D721Med (cell line): ENCODE results near the gene IL37.

ENCODE experiments used
- DNase-seq: peaks from one replicate; pipeline ENCODE4 v3.0.0; 2011; ENCODE audit warnings: low spot score; ENCODE audit not compliant: insufficient read length
- FAIRE-seq: peaks from 2 replicates; lab custom pipeline; 2011; peaks lifted over from hg19 to GRCh38; lab: Jason Lieb, UNC
- TF ChIP-seq, protein P1 (sequence below): IDR thresholded peaks from 2 replicates; pipeline ENCODE4 v1.5.1; 2012; ENCODE audit warnings: mild to moderate bottlenecking, control low read depth; ENCODE audit not compliant: insufficient read depth; ENCODE audit errors: missing control alignments

The IL37 gene, protein sequence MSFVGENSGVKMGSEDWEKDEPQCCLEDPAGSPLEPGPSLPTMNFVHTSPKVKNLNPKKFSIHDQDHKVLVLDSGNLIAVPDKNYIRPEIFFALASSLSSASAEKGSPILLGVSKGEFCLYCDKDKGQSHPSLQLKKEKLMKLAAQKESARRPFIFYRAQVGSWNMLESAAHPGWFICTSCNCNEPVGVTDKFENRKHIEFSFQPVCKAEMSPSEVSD

DNA sequence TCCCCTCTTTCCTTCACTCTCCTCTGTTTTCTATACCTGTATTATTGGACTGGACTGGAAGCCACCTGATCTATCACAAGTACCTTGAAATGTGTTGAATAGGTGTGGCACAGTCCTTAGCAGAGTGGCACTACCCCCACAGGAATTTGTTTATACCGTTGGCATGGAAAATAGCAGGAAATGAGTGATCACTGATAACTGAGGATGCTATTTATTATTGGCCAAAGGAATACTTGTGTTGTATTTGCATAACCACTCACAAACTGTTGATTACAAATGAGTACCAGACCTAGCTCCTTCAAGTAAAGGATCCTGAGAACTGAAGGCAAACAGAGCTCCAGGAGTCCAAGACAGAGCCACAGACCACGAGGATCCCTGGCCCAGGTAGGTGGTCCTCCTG lies at the start of gene IL37:
TSS of gene IL37 (plus strand) at position 301 of the 400 bp plus-strand sequence. CDS start 1,848 bp downstream, outside the sequence.
- TF ChIP-seq, protein P1, sequence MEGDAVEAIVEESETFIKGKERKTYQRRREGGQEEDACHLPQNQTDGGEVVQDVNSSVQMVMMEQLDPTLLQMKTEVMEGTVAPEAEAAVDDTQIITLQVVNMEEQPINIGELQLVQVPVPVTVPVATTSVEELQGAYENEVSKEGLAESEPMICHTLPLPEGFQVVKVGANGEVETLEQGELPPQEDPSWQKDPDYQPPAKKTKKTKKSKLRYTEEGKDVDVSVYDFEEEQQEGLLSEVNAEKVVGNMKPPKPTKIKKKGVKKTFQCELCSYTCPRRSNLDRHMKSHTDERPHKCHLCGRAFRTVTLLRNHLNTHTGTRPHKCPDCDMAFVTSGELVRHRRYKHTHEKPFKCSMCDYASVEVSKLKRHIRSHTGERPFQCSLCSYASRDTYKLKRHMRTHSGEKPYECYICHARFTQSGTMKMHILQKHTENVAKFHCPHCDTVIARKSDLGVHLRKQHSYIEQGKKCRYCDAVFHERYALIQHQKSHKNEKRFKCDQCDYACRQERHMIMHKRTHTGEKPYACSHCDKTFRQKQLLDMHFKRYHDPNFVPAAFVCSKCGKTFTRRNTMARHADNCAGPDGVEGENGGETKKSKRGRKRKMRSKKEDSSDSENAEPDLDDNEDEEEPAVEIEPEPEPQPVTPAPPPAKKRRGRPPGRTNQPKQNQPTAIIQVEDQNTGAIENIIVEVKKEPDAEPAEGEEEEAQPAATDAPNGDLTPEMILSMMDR, result no peak
- DNase-seq (no peak), FAIRE-seq (no peak)

GRCh38 chr2:112864072-112864471 lies 46.9 kb upstream of the IL37 start:
- DNase-seq (no peak), FAIRE-seq (no peak)
- TF ChIP-seq, protein P1, result no peak

DNA sequence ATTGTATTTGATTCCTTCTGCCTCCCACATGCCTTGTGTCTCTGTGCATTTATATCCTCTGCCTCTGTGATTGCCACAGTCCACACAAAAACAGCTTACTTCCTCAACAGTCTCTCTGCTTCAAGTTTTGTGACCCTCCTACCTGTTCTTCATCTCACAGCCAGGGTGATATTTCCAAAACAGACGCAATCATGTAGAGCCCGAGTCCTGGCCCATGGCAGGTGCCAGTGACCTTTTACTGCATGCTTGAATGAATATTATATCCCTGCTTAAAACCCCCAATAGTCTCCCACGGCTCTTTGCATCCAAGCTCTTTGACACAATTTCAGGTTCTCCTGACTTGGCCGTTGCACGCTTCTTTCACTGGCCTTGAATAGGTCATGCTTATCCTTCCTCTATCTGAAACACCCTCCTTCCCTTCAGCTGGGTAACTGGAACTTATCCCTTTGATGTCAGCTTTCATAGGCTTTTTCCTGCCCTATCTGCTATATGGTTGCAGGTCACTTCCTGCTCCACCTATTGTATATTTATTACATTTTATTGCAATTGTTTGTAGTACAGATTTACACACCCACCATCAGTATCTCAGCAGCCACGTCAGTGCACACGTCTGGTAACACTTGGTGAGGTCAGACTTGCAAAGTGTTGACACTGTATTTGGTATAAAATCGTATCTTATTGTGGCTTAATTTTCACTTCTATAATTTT lies 44.7 kb upstream of the IL37 start:
- FAIRE-seq (no peak), DNase-seq (no peak)
- TF ChIP-seq, protein P1, result no peak

GRCh38 chr2:112867701-112868631 lies 43.0 kb upstream of the IL37 start:
- TF ChIP-seq, protein P1, result no peak
- FAIRE-seq, result no peak
- DNase-seq, result no peak

DNA sequence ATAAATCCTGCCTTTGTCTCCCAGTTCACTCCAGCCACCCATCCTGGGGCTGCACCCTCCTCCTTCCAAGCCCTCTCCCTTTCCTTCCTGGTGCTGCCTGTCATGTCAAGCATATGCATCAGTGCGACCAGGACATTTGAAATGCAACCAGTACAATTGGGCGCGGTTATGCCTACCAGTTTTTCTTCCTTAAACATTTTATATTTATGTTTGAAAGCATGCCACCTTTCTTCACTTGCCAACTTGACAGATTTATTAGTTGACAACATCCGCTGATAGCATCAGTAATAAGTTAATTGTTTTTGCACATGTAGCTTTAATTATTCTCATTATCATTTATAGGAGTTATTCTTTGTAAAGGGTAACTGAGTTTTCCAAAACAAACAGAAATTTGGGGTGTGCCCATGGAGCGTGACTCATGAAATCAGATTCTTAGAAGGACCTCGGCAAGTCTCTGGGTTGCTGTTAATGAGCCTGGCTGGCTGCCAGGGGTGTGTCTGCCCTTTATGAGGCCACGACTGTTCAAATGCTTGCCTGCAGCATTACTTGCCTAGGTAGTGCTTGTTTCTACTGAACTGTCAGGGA lies 41.6 kb upstream of the IL37 start:
- TF ChIP-seq, protein P1, result no peak
- FAIRE-seq, result no peak
- no peak for DNase-seq

- DNase-seq (no peak), FAIRE-seq (no peak)
- TF ChIP-seq, protein P1, result no peak
These were observed 39.8 kb upstream of the IL37 start for GRCh38 chr2:112870841-112871835.
